ENCODE measurements around the gene CDC42BPA. TPM values are rescaled to one million over a fixed set of nuclear protein-coding genes. Genes with fewer than 3 reads are reported as not detected.
"Not testable (repeated sequence)": the region's sequence is repeated elsewhere in the genome, so short reads cannot be mapped to it uniquely, and the experiment has no call there.

Gene CDC42BPA
- total RNA-seq = 54.7 TPM

GRCh38 chr1:227318016-227318852 lies at the start of gene CDC42BPA:
Gene CDC42BPA, minus strand, starts transcription at chr1:227318492. Its CDS starts 1,310 bp downstream, at chr1:227317182.
- peak; percentile 82 for DNase-seq (ENCODE audit: low spot score)

- no peak for DNase-seq (ENCODE audit: low spot score)
Measured at GRCh38 chr1:227368009-227368408, 49.7 kb upstream of the CDC42BPA start.

GRCh38 chr1:227365473-227366431 lies 47.5 kb upstream of the CDC42BPA start:
- no peak for DNase-seq (ENCODE audit: low spot score)

GRCh38 chr1:227364657-227365056 lies 46.4 kb upstream of the CDC42BPA start:
- DNase-seq (ENCODE audit: low spot score) = no peak

- DNase-seq (ENCODE audit: low spot score) = no peak
Measured at GRCh38 chr1:227363825-227364224, 45.5 kb upstream of the CDC42BPA start.

- no peak for DNase-seq (ENCODE audit: low spot score)
Measured at GRCh38 chr1:227362039-227362438, 43.7 kb upstream of the CDC42BPA start.

GRCh38 chr1:227357927-227358302 lies 39.6 kb upstream of the CDC42BPA start:
- no peak for DNase-seq (ENCODE audit: low spot score)

GRCh38 chr1:227357171-227357926 lies 39.1 kb upstream of the CDC42BPA start:
- peak; percentile 69 for DNase-seq (ENCODE audit: low spot score)

- peak; percentile 36 for DNase-seq (ENCODE audit: low spot score)
Measured at GRCh38 chr1:227356620-227357146, 38.4 kb upstream of the CDC42BPA start.

GRCh38 chr1:227355542-227356245 lies 37.4 kb upstream of the CDC42BPA start:
- no peak for DNase-seq (ENCODE audit: low spot score)

GRCh38 chr1:227353186-227353585 lies 34.9 kb upstream of the CDC42BPA start:
- DNase-seq (ENCODE audit: low spot score) = no peak

GRCh38 chr1:227352164-227352563 lies 33.9 kb upstream of the CDC42BPA start:
- DNase-seq (ENCODE audit: low spot score) = not testable (repeated sequence)

- no peak for DNase-seq (ENCODE audit: low spot score)
Measured at GRCh38 chr1:227351443-227351842, 33.2 kb upstream of the CDC42BPA start.

- no peak for DNase-seq (ENCODE audit: low spot score)
Measured at GRCh38 chr1:227349967-227350366, 31.7 kb upstream of the CDC42BPA start.

- DNase-seq (ENCODE audit: low spot score) = no peak
Measured at GRCh38 chr1:227343727-227344551, 25.6 kb upstream of the CDC42BPA start.

GRCh38 chr1:227343206-227343605 lies 24.9 kb upstream of the CDC42BPA start:
- DNase-seq (ENCODE audit: low spot score) = no peak

- no peak for DNase-seq (ENCODE audit: low spot score)
Measured at GRCh38 chr1:227342075-227342829, 24.0 kb upstream of the CDC42BPA start.

- DNase-seq (ENCODE audit: low spot score) = not testable (repeated sequence)
Measured at GRCh38 chr1:227336136-227336535, 17.8 kb upstream of the CDC42BPA start.
